D721Med (cell line): ENCODE data around the gene CYSTM1.

Experiments used
- DNase-seq: peaks from one replicate; pipeline ENCODE4 v3.0.0; 2011; ENCODE audit warnings: low spot score; ENCODE audit not compliant: insufficient read length
- FAIRE-seq: peaks from 2 replicates; lab custom pipeline; 2011; peaks lifted over from hg19 to GRCh38; lab: Jason Lieb, UNC
- CTCF ChIP-seq: IDR thresholded peaks from 2 replicates; pipeline ENCODE4 v1.5.1; 2012; ENCODE audit warnings: mild to moderate bottlenecking, control low read depth; ENCODE audit not compliant: insufficient read depth; ENCODE audit errors: missing control alignments

CYSTM1 gene

GRCh38 chr5:140261403-140262171, 86.6 kb downstream of the CYSTM1 start:
- DNase-seq, result no peak
- no peak for TF ChIP-seq CTCF
- FAIRE-seq, result no peak

DNA sequence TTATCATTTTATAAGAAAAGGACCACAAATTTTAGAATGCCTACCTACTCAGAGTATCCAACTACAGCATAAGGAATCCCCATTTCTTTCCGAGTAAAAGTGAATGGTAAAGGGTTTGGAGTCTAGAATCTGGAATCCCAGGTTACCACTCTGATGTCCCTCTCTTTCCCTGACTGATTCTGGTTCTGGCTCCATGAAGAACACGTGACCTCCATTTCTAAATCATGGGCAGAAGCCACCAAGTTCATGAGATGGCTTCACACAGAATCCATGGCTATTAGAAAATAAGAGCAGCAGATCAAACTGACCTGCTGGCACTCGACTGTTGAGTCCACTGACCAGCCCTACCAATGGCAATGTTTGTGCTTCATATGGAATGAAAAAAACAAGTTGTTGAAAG, 87.2 kb downstream of the CYSTM1 start:
- no peak for TF ChIP-seq CTCF
- FAIRE-seq, result no peak

DNA sequence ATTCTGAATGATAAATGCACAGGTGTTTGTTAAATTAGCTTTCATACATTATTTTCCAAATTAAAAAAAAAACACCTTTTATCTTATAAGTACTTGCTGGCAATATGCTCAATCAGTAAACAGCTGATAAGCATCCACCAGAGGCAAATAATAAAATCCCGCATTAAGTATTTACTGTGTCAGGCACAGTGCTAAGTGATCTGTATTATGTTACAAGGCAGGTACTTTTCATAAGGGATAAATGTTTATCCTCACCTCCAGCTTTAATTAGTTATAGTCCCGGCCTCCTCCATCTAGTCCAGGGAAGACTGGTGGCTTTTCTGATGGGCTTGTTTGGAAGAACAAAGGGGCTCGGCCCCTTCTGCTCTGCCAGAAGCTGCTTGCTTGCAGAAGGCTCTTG, 87.9 kb downstream of the CYSTM1 start:
- FAIRE-seq (no peak), DNase-seq (no peak)
- no peak for TF ChIP-seq CTCF

More for the DNA sequence above, 87.2 kb downstream of the CYSTM1 start:
- no peak for DNase-seq

GRCh38 chr5:140265845-140266244, 90.9 kb downstream of the CYSTM1 start:
- TF ChIP-seq CTCF, result no peak
- no peak for FAIRE-seq

GRCh38 chr5:140266471-140267200, 91.6 kb downstream of the CYSTM1 start:
- FAIRE-seq (no peak), DNase-seq (no peak)
- TF ChIP-seq CTCF, result no peak

More at GRCh38 chr5:140265845-140266244, 90.9 kb downstream of the CYSTM1 start:
- no peak for DNase-seq

DNA sequence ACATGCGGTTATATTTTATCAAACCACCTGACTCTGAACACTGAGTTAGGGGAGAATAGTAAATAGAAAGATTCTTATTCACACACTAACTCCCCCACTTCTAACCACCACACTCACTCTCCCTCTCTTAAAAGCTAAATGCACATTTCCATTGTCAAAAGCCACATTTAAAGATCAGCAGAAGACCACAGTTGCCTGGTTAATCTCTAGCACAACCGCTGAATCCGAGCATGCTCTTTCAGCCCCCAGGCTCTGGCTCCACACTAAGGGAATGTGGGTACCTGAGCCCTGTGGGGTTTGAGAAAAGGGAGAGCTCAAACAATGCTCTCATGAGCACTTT, 92.2 kb downstream of the CYSTM1 start:
- no peak for FAIRE-seq
- TF ChIP-seq CTCF, result no peak
- no peak for DNase-seq

DNA sequence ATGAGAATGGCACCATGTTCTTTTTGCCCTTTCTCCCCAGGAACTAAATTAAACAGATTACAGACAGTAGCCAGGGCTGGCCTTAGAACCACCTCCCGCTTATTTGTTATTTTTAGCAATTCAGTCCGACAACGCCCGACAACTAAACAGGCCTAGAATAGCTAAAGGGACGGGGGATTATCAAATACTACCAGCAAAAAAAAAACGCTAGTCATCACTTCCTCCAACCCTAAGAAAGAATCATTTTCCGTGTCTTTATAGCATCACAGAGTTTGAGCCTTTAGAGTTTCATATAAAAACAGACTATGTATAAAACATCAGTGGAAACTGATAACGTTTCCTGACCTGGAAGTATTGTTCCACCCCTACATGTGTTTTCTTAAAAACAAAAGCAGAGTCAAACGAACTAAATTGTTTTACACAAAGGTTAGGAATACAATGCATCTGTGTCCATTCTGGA, 92.6 kb downstream of the CYSTM1 start:
- FAIRE-seq, result no peak
- TF ChIP-seq CTCF, result no peak
- no peak for DNase-seq
